ENCODE data around the gene KIF23. TPM values are rescaled to one million over a fixed set of nuclear protein-coding genes. Genes with fewer than 3 reads are reported as not detected.

KIF23 gene
- total RNA-seq, 1 experiment from 2014 or later: 74.2 TPM

- H3K4me3 ChIP-seq (ENCODE audit: low read depth, low read length): no peak overlapping the region
- intact Hi-C loops (cut with micrococcal nuclease; ENCODE audit: unreplicated experiment): loop anchor here (1.0 to 10.0 kb wide), 3 partner anchors 100 to 335 kb away; partner anchors contain the start of gene PAQR5
- Mint-ChIP-seq H3K36me3 (ENCODE audit: insufficient read depth, unreplicated experiment) (no peaks in the 10 kb centered on the region), H3K27ac (ENCODE audit: unreplicated experiment) (peak overlapping the region; percentile 56), H3K27me3 (ENCODE audit: insufficient read depth, unreplicated experiment) (no peaks in the 10 kb centered on the region), H3K4me3 (ENCODE audit: unreplicated experiment) (no peak overlapping the region), H3K9me3 (ENCODE audit: unreplicated experiment) (no peaks in the 10 kb centered on the region), H3K4me1 (ENCODE audit: low read depth, unreplicated experiment) (peaks cover 20% of the 10 kb centered on the region)
- H3K4me1 ChIP-seq: peaks cover 14% of the 10 kb centered on the region; the same call in 1 of the 2 replicates
- peak; percentile 71 to 87 for DNase-seq
- no peaks in the 10 kb centered on the region for H3K9me3 ChIP-seq
- no peaks in the 10 kb centered on the region for H3K36me3 ChIP-seq (ENCODE audit: control insufficient read depth, insufficient read depth, low read length)
- peak; percentile 90 to 94 for TF ChIP-seq CTCF (IDR thresholded peaks at IDR 0.05; ENCODE audit: insufficient read depth in 1 of 2, low read depth in 1 of 2, low read length in 1 of 2, severe bottlenecking in 1 of 2, unreplicated experiment in 1 of 2)
- ChIA-PET CTCF (interaction anchor here (0.7 to 2.2 kb wide), 9 partner anchors 27 to 853 kb away, joined by 3 to 8 read pairs (median 5); partner anchors contain the start of gene GLCE), POLR2A (interaction anchor here (0.7 kb wide), 1 partner anchor 68 kb away, joined by 3 read pairs; no protein-coding TSS in a partner anchor)
- no peaks in the 10 kb centered on the region for H3K27me3 ChIP-seq (replicated peaks; ENCODE audit: control insufficient read depth, insufficient read depth, low read length)
- BruUV-seq (replicated peaks): no TSS peak
These were observed 19.4 kb upstream of the KIF23 start for GRCh38 chr15:69394556-69395282.

DNA sequence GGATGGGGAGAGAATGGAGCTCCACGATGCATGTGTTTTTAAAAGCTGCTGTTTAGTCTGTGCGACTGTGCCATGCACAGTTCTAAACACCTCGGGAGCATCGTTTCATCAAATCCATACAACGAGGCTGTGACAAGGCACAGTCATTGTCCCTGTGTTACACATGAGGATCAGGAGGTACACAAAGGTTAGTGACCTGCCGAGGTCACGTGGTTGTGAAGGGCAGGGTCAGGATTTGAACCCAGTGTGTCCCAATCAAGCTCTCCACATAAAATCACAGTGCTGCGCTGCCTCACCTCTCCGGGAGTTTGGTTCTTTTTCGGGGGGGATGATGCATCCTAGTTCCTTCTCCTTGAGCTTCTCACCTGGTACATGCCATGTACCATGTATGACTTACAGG lies 18.7 kb upstream of the KIF23 start:
- no peak for DNase-seq
- no peaks in the 10 kb centered on the region for H3K27me3 ChIP-seq (replicated peaks; ENCODE audit: control insufficient read depth, insufficient read depth, low read length)
- no peak for TF ChIP-seq CTCF (IDR thresholded peaks at IDR 0.05; ENCODE audit: insufficient read depth in 1 of 2, low read depth in 1 of 2, low read length in 1 of 2, severe bottlenecking in 1 of 2, unreplicated experiment in 1 of 2)
- no peaks in the 10 kb centered on the region for H3K27me3 Mint-ChIP-seq (ENCODE audit: insufficient read depth, unreplicated experiment)
- H3K4me3 ChIP-seq (ENCODE audit: low read depth, low read length): no peak overlapping the region
- intact Hi-C loops (cut with micrococcal nuclease; ENCODE audit: unreplicated experiment): loop anchor here (10.0 kb wide), 1 partner anchor 101 kb away; the partner anchor contains the start of gene PAQR5
- ChIA-PET CTCF (interaction anchor here (0.7 to 1.8 kb wide), 2 partner anchors 87 to 854 kb away, joined by 3 to 6 read pairs; no protein-coding TSS in a partner anchor), POLR2A (no interaction called here)
- no peak overlapping the region for H3K4me3 Mint-ChIP-seq (ENCODE audit: unreplicated experiment)
- no peaks in the 10 kb centered on the region for H3K36me3 ChIP-seq (ENCODE audit: control insufficient read depth, insufficient read depth, low read length)
- no TSS peak for BruUV-seq (replicated peaks)
- H3K9me3 ChIP-seq: no peaks in the 10 kb centered on the region
- peaks cover 4% of the 10 kb centered on the region for H3K36me3 Mint-ChIP-seq (ENCODE audit: insufficient read depth, unreplicated experiment)
- H3K9me3 Mint-ChIP-seq (ENCODE audit: unreplicated experiment): no peaks in the 10 kb centered on the region
- H3K27ac Mint-ChIP-seq (ENCODE audit: unreplicated experiment): no peak overlapping the region
- H3K4me1 Mint-ChIP-seq (ENCODE audit: low read depth, unreplicated experiment): peaks cover 20% of the 10 kb centered on the region
- H3K4me1 ChIP-seq: peaks cover 14% of the 10 kb centered on the region; the same call in 1 of the 2 replicates

GRCh38 chr15:69395991-69396390 lies 18.2 kb upstream of the KIF23 start:
- Histone ChIP-seq H3K4me1 (peaks cover 10% of the 10 kb centered on the region; the same call in 1 of the 2 replicates), H3K27me3 (replicated peaks; ENCODE audit: control insufficient read depth, insufficient read depth, low read length) (no peaks in the 10 kb centered on the region), H3K36me3 (ENCODE audit: control insufficient read depth, insufficient read depth, low read length) (no peaks in the 10 kb centered on the region), H3K4me3 (ENCODE audit: low read depth, low read length) (no peak overlapping the region), H3K9me3 (no peaks in the 10 kb centered on the region)
- no peaks in the 10 kb centered on the region for H3K27me3 Mint-ChIP-seq (ENCODE audit: insufficient read depth, unreplicated experiment)
- no TSS peak for BruUV-seq (replicated peaks)
- H3K9me3 Mint-ChIP-seq (ENCODE audit: unreplicated experiment): no peaks in the 10 kb centered on the region
- H3K4me1 Mint-ChIP-seq (ENCODE audit: low read depth, unreplicated experiment): peaks cover 20% of the 10 kb centered on the region
- no peak overlapping the region for H3K4me3 Mint-ChIP-seq (ENCODE audit: unreplicated experiment)
- CTCF ChIA-PET: no interaction called here
- H3K27ac Mint-ChIP-seq (ENCODE audit: unreplicated experiment): no peak overlapping the region
- POLR2A ChIA-PET: no interaction called here
- DNase-seq: no peak
- no peak for TF ChIP-seq CTCF (IDR thresholded peaks at IDR 0.05; ENCODE audit: insufficient read depth in 1 of 2, low read depth in 1 of 2, low read length in 1 of 2, severe bottlenecking in 1 of 2, unreplicated experiment in 1 of 2)
- H3K36me3 Mint-ChIP-seq (ENCODE audit: insufficient read depth, unreplicated experiment): peaks cover 7% of the 10 kb centered on the region
- intact Hi-C loops (cut with micrococcal nuclease; ENCODE audit: unreplicated experiment): loop anchor here (10.0 kb wide), 1 partner anchor 101 kb away; the partner anchor contains the start of gene PAQR5

Data from Caco-2 (cell line).